Progenitor cell of endocrine pancreas (in vitro differentiated cells): ENCODE results near the gene NR2F1-AS1. TPM values are rescaled to one million over a fixed set of nuclear protein-coding genes. Genes with fewer than 3 reads are reported as not detected.
"Not testable (repeated sequence)": the region's sequence is repeated elsewhere in the genome, so short reads cannot be mapped to it uniquely, and the experiment has no call there.

Source experiments
- DNase-seq: peaks from one replicate; pipeline ENCODE4 v3.0.0; 2021; ENCODE audit warnings: low spot score; ENCODE audit not compliant: unreplicated experiment
- H3K27ac Mint-ChIP-seq: 2 replicates; pipeline ENCODE4 v1.8.0; 2021; ENCODE audit warnings: mild to moderate bottlenecking, moderate library complexity, mixed read lengths
- H3K27me3 Mint-ChIP-seq: 2 replicates; pipeline ENCODE4 v1.8.0; 2021; ENCODE audit warnings: mixed read lengths
- H3K36me3 Mint-ChIP-seq: 2 replicates; pipeline ENCODE4 v1.8.0; 2022; ENCODE audit warnings: mixed read lengths; ENCODE audit not compliant: insufficient read depth
- H3K4me1 Mint-ChIP-seq: 2 replicates; pipeline ENCODE4 v1.8.0; 2021; ENCODE audit warnings: low read depth, mixed read lengths
- H3K4me3 Mint-ChIP-seq: 2 replicates; pipeline ENCODE4 v1.8.0; 2021; ENCODE audit warnings: low read depth, mild to moderate bottlenecking, moderate library complexity, mixed read lengths
- H3K9me3 Mint-ChIP-seq: 2 replicates; pipeline ENCODE4 v1.8.0; 2021; ENCODE audit warnings: low read depth, mixed read lengths
- total RNA-seq: library from RNA; stranded (reverse); gene quantifications from 2 replicates; pipeline ENCODE4 v1.2.1, GENCODE V29; 2021
- TF ChIP-seq, protein P1 (sequence below): fragments of 200-600 bp; sonication (generic); IDR thresholded peaks from one replicate; pipeline ENCODE4 v1.5.0; 2021; ENCODE audit warnings: antibody characterized with exemption, mild to moderate bottlenecking; ENCODE audit not compliant: unreplicated experiment

Gene NR2F1-AS1
- total RNA-seq, 1 donor from 2014 or later = 6.3 TPM

DNA sequence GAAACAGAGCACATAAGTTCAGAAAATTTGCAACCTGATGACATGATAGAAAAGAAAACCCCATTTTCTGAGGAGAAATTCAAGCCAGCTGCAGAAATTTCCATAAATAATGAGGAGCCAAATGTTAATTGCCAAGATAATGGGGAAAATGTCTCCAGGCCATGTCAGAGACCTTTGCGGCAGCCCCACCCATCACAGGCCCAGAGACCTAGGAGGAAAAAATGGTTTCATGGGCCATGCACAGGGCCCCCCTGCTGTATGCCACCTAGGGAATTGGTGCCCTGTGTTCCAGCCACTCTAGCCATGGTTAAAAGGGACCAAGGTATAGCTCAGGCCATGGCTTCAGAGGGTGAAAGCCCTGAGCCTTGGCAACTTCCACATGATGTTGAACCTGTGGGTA is 118.1 kb downstream of the NR2F1-AS1 start:
- Mint-ChIP-seq H3K27me3 (peaks cover under 1% of the 10 kb centered on the region), H3K27ac (no peak overlapping the region), H3K9me3 (peaks cover 41% of the 10 kb centered on the region), H3K36me3 (peaks cover 21% of the 10 kb centered on the region), H3K4me1 (no peaks in the 10 kb centered on the region), H3K4me3 (no peak overlapping the region)
- DNase-seq = no peak
- TF ChIP-seq, protein P1, sequence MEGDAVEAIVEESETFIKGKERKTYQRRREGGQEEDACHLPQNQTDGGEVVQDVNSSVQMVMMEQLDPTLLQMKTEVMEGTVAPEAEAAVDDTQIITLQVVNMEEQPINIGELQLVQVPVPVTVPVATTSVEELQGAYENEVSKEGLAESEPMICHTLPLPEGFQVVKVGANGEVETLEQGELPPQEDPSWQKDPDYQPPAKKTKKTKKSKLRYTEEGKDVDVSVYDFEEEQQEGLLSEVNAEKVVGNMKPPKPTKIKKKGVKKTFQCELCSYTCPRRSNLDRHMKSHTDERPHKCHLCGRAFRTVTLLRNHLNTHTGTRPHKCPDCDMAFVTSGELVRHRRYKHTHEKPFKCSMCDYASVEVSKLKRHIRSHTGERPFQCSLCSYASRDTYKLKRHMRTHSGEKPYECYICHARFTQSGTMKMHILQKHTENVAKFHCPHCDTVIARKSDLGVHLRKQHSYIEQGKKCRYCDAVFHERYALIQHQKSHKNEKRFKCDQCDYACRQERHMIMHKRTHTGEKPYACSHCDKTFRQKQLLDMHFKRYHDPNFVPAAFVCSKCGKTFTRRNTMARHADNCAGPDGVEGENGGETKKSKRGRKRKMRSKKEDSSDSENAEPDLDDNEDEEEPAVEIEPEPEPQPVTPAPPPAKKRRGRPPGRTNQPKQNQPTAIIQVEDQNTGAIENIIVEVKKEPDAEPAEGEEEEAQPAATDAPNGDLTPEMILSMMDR = no peak

DNA sequence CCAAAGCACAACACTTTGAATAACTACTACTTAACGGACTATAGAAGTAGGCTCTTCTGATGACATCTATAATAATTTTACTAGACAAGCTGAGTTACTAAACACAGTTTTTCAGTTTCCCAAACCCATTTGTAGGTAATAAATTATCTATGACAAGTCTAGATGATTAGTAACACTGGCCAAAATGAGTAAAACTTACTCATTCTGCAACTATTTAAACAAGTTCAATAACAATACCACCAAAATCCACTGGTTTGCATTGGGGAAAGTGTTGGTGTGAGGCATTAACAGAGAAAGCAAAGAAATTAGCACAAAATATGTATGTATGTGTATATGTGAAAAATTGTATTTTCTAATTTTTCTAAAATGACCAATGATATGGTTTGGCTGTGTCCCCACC is 119.3 kb downstream of the NR2F1-AS1 start:
- peaks cover 6% of the 10 kb centered on the region for H3K27me3 Mint-ChIP-seq
- TF ChIP-seq, protein P1 = no peak
- no peak overlapping the region for H3K27ac Mint-ChIP-seq
- no peak for DNase-seq
- peaks cover 40% of the 10 kb centered on the region for H3K9me3 Mint-ChIP-seq
- H3K4me3 Mint-ChIP-seq = no peak overlapping the region
- peaks cover 20% of the 10 kb centered on the region for H3K36me3 Mint-ChIP-seq
- H3K4me1 Mint-ChIP-seq = no peaks in the 10 kb centered on the region

DNA sequence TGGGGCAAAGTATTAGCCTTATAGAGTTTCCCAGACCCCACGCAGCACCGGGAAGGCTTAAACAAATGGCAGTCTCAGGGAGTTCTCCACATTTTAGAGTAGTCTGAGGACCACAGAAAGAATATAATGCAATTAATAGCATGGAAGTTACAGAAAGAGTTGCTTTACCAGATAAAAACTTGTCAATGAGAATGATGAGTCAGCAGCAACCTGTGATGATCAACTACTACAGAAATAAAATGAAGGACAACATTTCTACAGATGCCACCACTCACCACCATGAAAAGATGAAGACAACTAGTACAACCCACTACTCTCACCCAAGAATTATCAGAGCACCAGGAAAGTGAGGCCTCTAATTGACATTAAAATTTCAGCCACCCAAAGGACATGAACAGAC is 120.7 kb downstream of the NR2F1-AS1 start:
- peaks cover 6% of the 10 kb centered on the region for H3K27me3 Mint-ChIP-seq
- H3K4me3 Mint-ChIP-seq = no peak overlapping the region

DNA sequence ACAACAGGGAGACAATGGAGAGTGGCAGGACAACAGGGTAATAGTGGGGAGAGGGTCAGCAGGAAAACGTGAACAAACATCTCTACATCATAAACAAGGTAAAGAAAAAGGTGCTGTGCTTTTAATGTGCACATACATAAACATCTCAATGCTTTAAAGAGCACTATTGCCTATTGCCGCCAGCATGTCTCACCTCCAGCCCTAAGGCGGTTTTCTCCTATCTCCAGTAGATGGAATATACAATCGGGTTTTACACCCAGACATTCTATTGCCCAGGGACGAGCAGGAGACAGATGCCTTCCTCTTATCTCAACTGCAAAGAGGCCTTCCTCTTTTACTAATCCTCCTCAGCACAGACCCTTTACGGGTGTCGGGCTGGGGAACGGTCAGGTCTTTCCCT is 124.2 kb downstream of the NR2F1-AS1 start:
- H3K36me3 Mint-ChIP-seq, H3K27ac Mint-ChIP-seq, H3K4me1 Mint-ChIP-seq, DNase-seq, H3K27me3 Mint-ChIP-seq, H3K4me3 Mint-ChIP-seq: not testable (repeated sequence)
- H3K9me3 Mint-ChIP-seq = peaks cover 13% of the 10 kb centered on the region

More for the DNA sequence above, 120.7 kb downstream of the NR2F1-AS1 start:
- DNase-seq = no peak
- Mint-ChIP-seq H3K9me3 (peaks cover 36% of the 10 kb centered on the region), H3K27ac (no peak overlapping the region), H3K36me3 (peaks cover 17% of the 10 kb centered on the region), H3K4me1 (no peaks in the 10 kb centered on the region)
- TF ChIP-seq, protein P1 = no peak

DNA sequence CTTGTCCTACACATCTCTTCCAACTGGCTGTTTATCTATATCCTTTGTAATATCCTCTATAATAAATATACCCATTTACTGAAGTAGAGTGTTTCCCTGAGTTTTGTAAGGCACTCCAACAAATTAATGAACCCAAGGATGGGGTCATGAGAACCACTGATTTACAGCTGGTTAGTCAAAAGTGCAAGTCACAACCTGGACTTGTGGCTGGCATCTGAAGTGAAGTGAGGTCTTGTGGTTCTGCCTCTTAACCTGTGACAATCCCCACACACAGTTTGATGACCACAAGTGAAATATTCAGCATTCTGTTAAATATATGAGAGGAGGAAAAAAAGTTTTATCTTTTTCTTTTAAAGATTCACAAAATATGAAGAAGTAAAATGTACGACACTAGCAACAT is 126.1 kb downstream of the NR2F1-AS1 start:
- Mint-ChIP-seq H3K27me3 (peaks cover 6% of the 10 kb centered on the region), H3K4me1 (peaks cover 1% of the 10 kb centered on the region), H3K4me3 (no peak overlapping the region), H3K27ac (no peak overlapping the region), H3K36me3 (peaks cover 1% of the 10 kb centered on the region), H3K9me3 (peaks cover 4% of the 10 kb centered on the region)
- TF ChIP-seq, protein P1 = no peak
- no peak for DNase-seq

DNA sequence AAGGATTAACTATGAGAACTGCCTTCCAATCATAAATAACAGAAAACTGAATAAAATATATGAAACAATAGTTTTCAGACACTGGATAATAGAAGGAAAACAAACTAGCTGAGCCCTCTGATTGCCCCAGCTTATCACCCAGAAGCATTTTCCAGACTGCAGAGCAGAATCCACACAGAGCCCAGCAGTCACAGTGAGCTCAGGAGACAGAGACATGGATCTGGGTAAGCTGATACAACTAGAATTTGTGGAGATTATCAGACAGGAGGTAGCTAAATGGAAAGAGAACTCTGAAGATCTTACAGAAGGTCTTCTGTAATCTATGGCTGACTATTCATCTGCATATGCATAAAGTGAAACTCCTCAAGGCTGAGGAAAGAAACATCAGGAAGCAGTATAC is 128.8 kb downstream of the NR2F1-AS1 start:
- no peaks in the 10 kb centered on the region for H3K27me3 Mint-ChIP-seq
- DNase-seq = no peak
- H3K4me3 Mint-ChIP-seq = no peak overlapping the region
- peaks cover 3% of the 10 kb centered on the region for H3K36me3 Mint-ChIP-seq
- TF ChIP-seq, protein P1 = no peak
- H3K27ac Mint-ChIP-seq = peak overlapping the region; percentile 43
- H3K9me3 Mint-ChIP-seq = no peaks in the 10 kb centered on the region
- peaks cover 1% of the 10 kb centered on the region for H3K4me1 Mint-ChIP-seq
